HG03439 (cell line): ENCODE data around the gene OR2H2.

ENCODE experiments used
- ATAC-seq: cut with Tn5 transposase; IDR thresholded peaks from one replicate; pipeline ENCODE4 v1.9.1; 2021; ENCODE audit warnings: mild to moderate bottlenecking, moderate library complexity; ENCODE audit not compliant: unreplicated experiment

OR2H2 gene

GRCh38 chr6:29628419-29629281 is 43.7 kb downstream of the OR2H2 start:
- ATAC-seq, result no peak

- ATAC-seq, result no peak
These were observed 44.6 kb downstream of the OR2H2 start for GRCh38 chr6:29629571-29629970.

GRCh38 chr6:29630315-29630714 is 45.4 kb downstream of the OR2H2 start:
- no peak for ATAC-seq

- ATAC-seq, result no peak
These were observed 46.4 kb downstream of the OR2H2 start for GRCh38 chr6:29631209-29631810.

GRCh38 chr6:29631860-29632731 is 47.2 kb downstream of the OR2H2 start:
- peak; percentile 36 for ATAC-seq

- peak; percentile 60 for ATAC-seq
These were observed 48.0 kb downstream of the OR2H2 start, which contains the start of gene GABBR1 for GRCh38 chr6:29632789-29633533. Gene GABBR1, minus strand, starts transcription at chr6:29633183. Its CDS starts 798 bp downstream, at chr6:29632385.

GRCh38 chr6:29633534-29633905 is 48.6 kb downstream of the OR2H2 start:
- no peak for ATAC-seq

- no peak for ATAC-seq
These were observed 52.3 kb downstream of the OR2H2 start for GRCh38 chr6:29637247-29637646.
